HepG2 (cell line): ENCODE results near the gene NUBPL. TPM values are rescaled to one million over a fixed set of nuclear protein-coding genes. Genes with fewer than 3 reads are reported as not detected.

ENCODE experiments used
- ADNP ChIP-seq: sonication (generic); formaldehyde crosslinking; IDR thresholded peaks from 2 replicates; pipeline ENCODE4 v1.4.0; 2020; ENCODE audit warnings: missing genetic modification reagents
- CEBPG ChIP-seq: IDR thresholded peaks from 2 replicates; pipeline ENCODE4 v1.6.1; 2016
- FOXC1 ChIP-seq: sonication (generic); formaldehyde crosslinking; IDR thresholded peaks from 2 replicates; pipeline ENCODE4 v1.8.0; 2022; ENCODE audit warnings: mild to moderate bottlenecking, missing genetic modification reagents, borderline replicate concordance
- KLF12 ChIP-seq: sonication (generic); formaldehyde crosslinking; IDR thresholded peaks from 2 replicates; pipeline ENCODE4 v1.4.0; 2020; ENCODE audit warnings: missing genetic modification reagents, borderline replicate concordance
- NCOA2 ChIP-seq: sonication (generic); formaldehyde crosslinking; IDR thresholded peaks from 2 replicates; pipeline ENCODE4 v1.8.0; 2022; ENCODE audit warnings: inconsistent platforms
- NR2C2 ChIP-seq: sonication (generic); formaldehyde crosslinking; IDR thresholded peaks from 2 replicates; pipeline ENCODE4 v1.4.0; 2020; ENCODE audit warnings: missing genetic modification reagents, mild to moderate bottlenecking, moderate library complexity, borderline replicate concordance
- TP53 ChIP-seq: sonication (generic); formaldehyde crosslinking; conservative IDR thresholded peaks from 2 replicates; pipeline ENCODE4 v1.4.0; 2020; ENCODE audit warnings: missing genetic modification reagents
- ZNF101 ChIP-seq: sonication (generic); formaldehyde crosslinking; IDR thresholded peaks from 2 replicates; pipeline ENCODE4 v1.4.0; 2020; ENCODE audit warnings: mild to moderate bottlenecking, low read depth, missing genetic modification reagents, borderline replicate concordance
- ZNF12 ChIP-seq: sonication (generic); formaldehyde crosslinking; IDR thresholded peaks from 2 replicates; pipeline ENCODE4 v1.5.0; 2020; ENCODE audit warnings: missing genetic modification reagents
- ZNF431 ChIP-seq: sonication (generic); formaldehyde crosslinking; IDR thresholded peaks from 2 replicates; pipeline ENCODE4 v1.9.0; 2022; ENCODE audit warnings: missing genetic modification reagents, low read depth, mild to moderate bottlenecking, borderline replicate concordance
- ZNF501 ChIP-seq: sonication (generic); formaldehyde crosslinking; IDR thresholded peaks from 2 replicates; pipeline ENCODE4 v1.5.1; 2020; ENCODE audit warnings: mild to moderate bottlenecking, moderate library complexity, missing genetic modification reagents
- ZNF557 ChIP-seq: sonication (generic); formaldehyde crosslinking; IDR thresholded peaks from 2 replicates; pipeline ENCODE4 v1.4.0; 2020; ENCODE audit warnings: missing genetic modification reagents
- ZNF605 ChIP-seq: sonication (generic); formaldehyde crosslinking; IDR thresholded peaks from 2 replicates; pipeline ENCODE4 v1.8.0; 2022; ENCODE audit warnings: mild to moderate bottlenecking, missing genetic modification reagents
- ZNF614 ChIP-seq: IDR thresholded peaks from 2 replicates; pipeline ENCODE4 v1.6.1; 2018; ENCODE audit warnings: missing biosample characterization, missing genetic modification reagents, inconsistent platforms, borderline replicate concordance
- ZNF773 ChIP-seq: sonication (generic); formaldehyde crosslinking; IDR thresholded peaks from 2 replicates; pipeline ENCODE4 v1.4.0; 2020; ENCODE audit warnings: missing genetic modification reagents, borderline replicate concordance
- polyA plus RNA-seq, 8 experiments: library from polyadenylated mRNA; depleted of rRNA in 3 of 8; stranded (reverse) in 7 of 8; unstranded in 1 of 8; fragments of >200 nt; fragmentation: Illumina TruSeq in 4 of 8; extraction: Trizol in 4 of 8; gene quantifications; 2 replicates each; pipeline versions ENCODE4 v1.2.1 to v1.2.3, GENCODE V29; 2011 to 2016; ENCODE audit warnings: low read depth in 4 of 8, missing spikeins in 1 of 8, mixed read lengths in 1 of 8; ENCODE audit not compliant: insufficient read depth in 1 of 8
- total RNA-seq, 5 experiments: library from RNA; depleted of rRNA; stranded (reverse); fragments of >200 nt; fragmentation: Illumina TruSeq; extraction: Trizol; gene quantifications; 2 replicates each; pipeline ENCODE4 v1.2.3, GENCODE V29; 2016; ENCODE audit warnings: low read depth in 1 of 5
- TF ChIP-seq, protein P1 (sequence below): sonication (generic); formaldehyde crosslinking; conservative IDR thresholded peaks from 2 replicates; pipeline ENCODE4 v1.8.1; 2023; ENCODE audit warnings: missing genetic modification reagents
- TF ChIP-seq, protein P2 (sequence below): sonication (generic); formaldehyde crosslinking; IDR thresholded peaks from 2 replicates; pipeline ENCODE4 v1.4.0; 2020; ENCODE audit warnings: mild to moderate bottlenecking, missing genetic modification reagents
- TF ChIP-seq, protein P3 (sequence below): sonication (generic); formaldehyde crosslinking; IDR thresholded peaks from 2 replicates; pipeline ENCODE4 v1.9.0; 2022; ENCODE audit warnings: low read depth, missing genetic modification reagents
- TF ChIP-seq, protein P4 (sequence below): IDR thresholded peaks from 2 replicates; pipeline ENCODE4 v1.6.1; 2018; ENCODE audit warnings: missing genetic modification reagents, mild to moderate bottlenecking, missing compliant biosample characterization
- TF ChIP-seq, protein P5 (sequence below): sonication (generic); formaldehyde crosslinking; IDR thresholded peaks from 2 replicates; pipeline ENCODE4 v1.8.1; 2022; ENCODE audit warnings: low read depth, mild to moderate bottlenecking, missing genetic modification reagents

Gene NUBPL
- total and polyA plus RNA-seq, 2 of the 13 experiments (the other 11 are each of a cell fraction or from before 2014, with no cell fraction given) = 21.3 to 44.1 TPM

DNA sequence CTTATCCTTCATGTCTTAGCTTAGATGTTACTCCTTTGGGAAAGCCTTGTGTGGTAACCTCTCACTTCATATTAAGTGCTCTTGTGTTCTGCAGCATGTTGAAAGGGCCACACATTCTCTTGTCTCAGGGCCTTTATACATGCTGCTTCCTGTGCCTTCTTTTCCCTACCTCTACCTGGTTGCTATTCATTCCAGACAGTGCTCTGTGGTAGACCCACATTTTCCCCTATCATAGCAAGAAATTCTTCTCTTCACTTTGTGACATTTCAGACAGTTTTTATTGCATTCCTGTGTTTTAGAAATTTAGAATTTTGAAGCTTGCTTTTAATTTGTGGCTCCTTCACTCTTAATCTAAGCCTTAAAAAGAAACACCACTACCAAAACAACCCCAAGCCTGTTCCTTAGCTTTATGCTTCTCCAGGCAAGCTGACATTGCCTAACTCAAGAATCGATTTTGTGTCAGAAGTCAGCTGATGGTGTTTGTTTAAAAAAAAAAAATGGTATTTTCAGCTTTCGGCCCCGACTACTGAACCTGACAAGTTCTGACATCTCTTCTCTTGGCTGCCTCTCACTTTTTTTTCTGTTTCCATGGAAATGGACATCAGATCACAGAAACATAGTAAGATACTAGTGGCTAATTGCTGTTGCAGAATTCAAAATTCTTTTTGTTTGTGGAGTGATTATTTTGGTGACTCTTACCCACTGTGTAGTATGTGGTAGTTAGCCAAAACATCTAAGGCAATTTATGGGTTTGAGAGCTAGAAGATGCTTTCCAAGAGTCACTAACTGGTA lies 156.3 kb downstream of the NUBPL start (continued):
- TF ChIP-seq ZNF501 (CRISPR knock-in tag) = no peak
- TF ChIP-seq, protein P1, sequence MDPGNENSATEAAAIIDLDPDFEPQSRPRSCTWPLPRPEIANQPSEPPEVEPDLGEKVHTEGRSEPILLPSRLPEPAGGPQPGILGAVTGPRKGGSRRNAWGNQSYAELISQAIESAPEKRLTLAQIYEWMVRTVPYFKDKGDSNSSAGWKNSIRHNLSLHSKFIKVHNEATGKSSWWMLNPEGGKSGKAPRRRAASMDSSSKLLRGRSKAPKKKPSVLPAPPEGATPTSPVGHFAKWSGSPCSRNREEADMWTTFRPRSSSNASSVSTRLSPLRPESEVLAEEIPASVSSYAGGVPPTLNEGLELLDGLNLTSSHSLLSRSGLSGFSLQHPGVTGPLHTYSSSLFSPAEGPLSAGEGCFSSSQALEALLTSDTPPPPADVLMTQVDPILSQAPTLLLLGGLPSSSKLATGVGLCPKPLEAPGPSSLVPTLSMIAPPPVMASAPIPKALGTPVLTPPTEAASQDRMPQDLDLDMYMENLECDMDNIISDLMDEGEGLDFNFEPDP = no peak
- TF ChIP-seq ZNF431 (CRISPR knock-in tag) = no peak; the same call in 1 of the 2 replicates
- TF ChIP-seq NCOA2 (CRISPR knock-in tag) = peak; percentile 83
- no peak; the same call in 1 of the 2 replicates for TF ChIP-seq ADNP
- no peak for TF ChIP-seq KLF12
- TF ChIP-seq ZNF101 (CRISPR knock-in tag) = peak; percentile 65; the same call in 1 of the 2 replicates
- peak; percentile 98 for TF ChIP-seq CEBPG (CRISPR knock-in tag)
- TF ChIP-seq TP53 (CRISPR knock-in tag) = no peak
- no peak for TF ChIP-seq ZNF557
- TF ChIP-seq, protein P2, sequence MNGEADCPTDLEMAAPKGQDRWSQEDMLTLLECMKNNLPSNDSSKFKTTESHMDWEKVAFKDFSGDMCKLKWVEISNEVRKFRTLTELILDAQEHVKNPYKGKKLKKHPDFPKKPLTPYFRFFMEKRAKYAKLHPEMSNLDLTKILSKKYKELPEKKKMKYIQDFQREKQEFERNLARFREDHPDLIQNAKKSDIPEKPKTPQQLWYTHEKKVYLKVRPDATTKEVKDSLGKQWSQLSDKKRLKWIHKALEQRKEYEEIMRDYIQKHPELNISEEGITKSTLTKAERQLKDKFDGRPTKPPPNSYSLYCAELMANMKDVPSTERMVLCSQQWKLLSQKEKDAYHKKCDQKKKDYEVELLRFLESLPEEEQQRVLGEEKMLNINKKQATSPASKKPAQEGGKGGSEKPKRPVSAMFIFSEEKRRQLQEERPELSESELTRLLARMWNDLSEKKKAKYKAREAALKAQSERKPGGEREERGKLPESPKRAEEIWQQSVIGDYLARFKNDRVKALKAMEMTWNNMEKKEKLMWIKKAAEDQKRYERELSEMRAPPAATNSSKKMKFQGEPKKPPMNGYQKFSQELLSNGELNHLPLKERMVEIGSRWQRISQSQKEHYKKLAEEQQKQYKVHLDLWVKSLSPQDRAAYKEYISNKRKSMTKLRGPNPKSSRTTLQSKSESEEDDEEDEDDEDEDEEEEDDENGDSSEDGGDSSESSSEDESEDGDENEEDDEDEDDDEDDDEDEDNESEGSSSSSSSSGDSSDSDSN (CRISPR knock-in tag) = no peak
- TF ChIP-seq NR2C2 (CRISPR knock-in tag) = no peak; the same call in 1 of the 2 replicates
- TF ChIP-seq FOXC1 (CRISPR knock-in tag) = no peak
- TF ChIP-seq ZNF614 (CRISPR knock-in tag) = peak; percentile 94
- no peak for TF ChIP-seq ZNF773 (CRISPR knock-in tag)
- TF ChIP-seq, protein P3, sequence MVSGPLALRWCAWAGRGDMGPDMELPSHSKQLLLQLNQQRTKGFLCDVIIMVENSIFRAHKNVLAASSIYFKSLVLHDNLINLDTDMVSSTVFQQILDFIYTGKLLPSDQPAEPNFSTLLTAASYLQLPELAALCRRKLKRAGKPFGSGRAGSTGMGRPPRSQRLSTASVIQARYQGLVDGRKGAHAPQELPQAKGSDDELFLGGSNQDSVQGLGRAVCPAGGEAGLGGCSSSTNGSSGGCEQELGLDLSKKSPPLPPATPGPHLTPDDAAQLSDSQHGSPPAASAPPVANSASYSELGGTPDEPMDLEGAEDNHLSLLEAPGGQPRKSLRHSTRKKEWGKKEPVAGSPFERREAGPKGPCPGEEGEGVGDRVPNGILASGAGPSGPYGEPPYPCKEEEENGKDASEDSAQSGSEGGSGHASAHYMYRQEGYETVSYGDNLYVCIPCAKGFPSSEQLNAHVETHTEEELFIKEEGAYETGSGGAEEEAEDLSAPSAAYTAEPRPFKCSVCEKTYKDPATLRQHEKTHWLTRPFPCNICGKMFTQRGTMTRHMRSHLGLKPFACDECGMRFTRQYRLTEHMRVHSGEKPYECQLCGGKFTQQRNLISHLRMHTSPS (CRISPR knock-in tag) = no peak
- peak; percentile 90; the same call in 1 of the 2 replicates for TF ChIP-seq ZNF12 (CRISPR knock-in tag)
- TF ChIP-seq, protein P4, sequence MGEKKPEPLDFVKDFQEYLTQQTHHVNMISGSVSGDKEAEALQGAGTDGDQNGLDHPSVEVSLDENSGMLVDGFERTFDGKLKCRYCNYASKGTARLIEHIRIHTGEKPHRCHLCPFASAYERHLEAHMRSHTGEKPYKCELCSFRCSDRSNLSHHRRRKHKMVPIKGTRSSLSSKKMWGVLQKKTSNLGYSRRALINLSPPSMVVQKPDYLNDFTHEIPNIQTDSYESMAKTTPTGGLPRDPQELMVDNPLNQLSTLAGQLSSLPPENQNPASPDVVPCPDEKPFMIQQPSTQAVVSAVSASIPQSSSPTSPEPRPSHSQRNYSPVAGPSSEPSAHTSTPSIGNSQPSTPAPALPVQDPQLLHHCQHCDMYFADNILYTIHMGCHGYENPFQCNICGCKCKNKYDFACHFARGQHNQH (CRISPR knock-in tag) = peak; percentile 73; the same call in 1 of the 2 replicates
- TF ChIP-seq, protein P5, sequence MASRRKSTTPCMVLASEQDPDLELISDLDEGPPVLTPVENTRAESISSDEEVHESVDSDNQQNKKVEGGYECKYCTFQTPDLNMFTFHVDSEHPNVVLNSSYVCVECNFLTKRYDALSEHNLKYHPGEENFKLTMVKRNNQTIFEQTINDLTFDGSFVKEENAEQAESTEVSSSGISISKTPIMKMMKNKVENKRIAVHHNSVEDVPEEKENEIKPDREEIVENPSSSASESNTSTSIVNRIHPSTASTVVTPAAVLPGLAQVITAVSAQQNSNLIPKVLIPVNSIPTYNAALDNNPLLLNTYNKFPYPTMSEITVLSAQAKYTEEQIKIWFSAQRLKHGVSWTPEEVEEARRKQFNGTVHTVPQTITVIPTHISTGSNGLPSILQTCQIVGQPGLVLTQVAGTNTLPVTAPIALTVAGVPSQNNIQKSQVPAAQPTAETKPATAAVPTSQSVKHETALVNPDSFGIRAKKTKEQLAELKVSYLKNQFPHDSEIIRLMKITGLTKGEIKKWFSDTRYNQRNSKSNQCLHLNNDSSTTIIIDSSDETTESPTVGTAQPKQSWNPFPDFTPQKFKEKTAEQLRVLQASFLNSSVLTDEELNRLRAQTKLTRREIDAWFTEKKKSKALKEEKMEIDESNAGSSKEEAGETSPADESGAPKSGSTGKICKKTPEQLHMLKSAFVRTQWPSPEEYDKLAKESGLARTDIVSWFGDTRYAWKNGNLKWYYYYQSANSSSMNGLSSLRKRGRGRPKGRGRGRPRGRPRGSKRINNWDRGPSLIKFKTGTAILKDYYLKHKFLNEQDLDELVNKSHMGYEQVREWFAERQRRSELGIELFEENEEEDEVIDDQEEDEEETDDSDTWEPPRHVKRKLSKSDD = no peak
- no peak; the same call in 1 of the 2 replicates for TF ChIP-seq ZNF605 (CRISPR knock-in tag)
